Liver (tissue), 9 donors: Measurements from ENCODE around the gene TRMT61A. TPM values are rescaled to one million over a fixed set of nuclear protein-coding genes. Genes with fewer than 3 reads are reported as not detected.

Experiments
- DNase-seq: peaks from one replicate; pipeline ENCODE4 v3.0.0-alpha.2; 2017; ENCODE audit warnings: low spot score
- H3K27ac ChIP-seq, 2 donors: one replicate each; pipeline ENCODE4 v1.7.0; 2013; ENCODE audit warnings: inconsistent platforms in 2 of 2, low read length in 2 of 2, control low read depth in 1 of 2, low read depth in 1 of 2, mild to moderate bottlenecking in 1 of 2
- H3K27me3 ChIP-seq, 4 donors: one replicate each; pipeline versions ENCODE4 v1.6.1 to v1.7.0; 2013; ENCODE audit warnings: low read length in 3 of 4, inconsistent platforms in 1 of 4, mild to moderate bottlenecking in 1 of 4, moderate library complexity in 1 of 4; ENCODE audit not compliant: control insufficient read depth in 4 of 4, insufficient read depth in 4 of 4
- H3K36me3 ChIP-seq, 4 donors: one replicate each; pipeline versions ENCODE4 v1.6.1 to v1.7.0; 2013; ENCODE audit warnings: low read length in 3 of 4, mild to moderate bottlenecking in 3 of 4, low read depth in 1 of 4, moderate library complexity in 1 of 4; ENCODE audit not compliant: control insufficient read depth in 4 of 4, insufficient read depth in 3 of 4
- H3K4me1 ChIP-seq, 4 donors: one replicate each; pipeline versions ENCODE4 v1.6.1 to v1.7.0; 2013; ENCODE audit warnings: low read length in 3 of 4, mild to moderate bottlenecking in 3 of 4, moderate library complexity in 1 of 4; ENCODE audit not compliant: control insufficient read depth in 4 of 4, insufficient read depth in 4 of 4
- H3K4me3 ChIP-seq, 3 donors: one replicate each; pipeline versions ENCODE4 v1.6.1 to v1.7.0; 2013; ENCODE audit warnings: low read length in 3 of 3, control low read depth in 1 of 3, low read depth in 1 of 3, mild to moderate bottlenecking in 1 of 3
- H3K9ac ChIP-seq, 2 donors: one replicate each; pipeline ENCODE4 v1.7.0; 2013; ENCODE audit warnings: low read length in 2 of 2, mild to moderate bottlenecking in 2 of 2, moderate library complexity in 2 of 2, control low read depth in 1 of 2, low read depth in 1 of 2
- H3K9me3 ChIP-seq, 4 donors: one replicate each; pipeline versions ENCODE4 v1.6.1 to v1.7.0; 2013; ENCODE audit warnings: low read length in 3 of 4; ENCODE audit not compliant: control insufficient read depth in 4 of 4
- EGR1 ChIP-seq, 2 donors: IDR thresholded peaks; 2 replicates each; pipeline ENCODE4 v1.6.1; 2016 to 2018; ENCODE audit warnings: antibody characterized with exemption in 2 of 2, low read depth in 2 of 2
- FOXA2 ChIP-seq: IDR thresholded peaks from 2 replicates; pipeline ENCODE4 v1.6.1; 2016; ENCODE audit warnings: antibody characterized with exemption
- GABPA ChIP-seq, 2 donors: IDR thresholded peaks in 1 of 2; conservative IDR thresholded peaks in 1 of 2; 2 replicates each; pipeline ENCODE4 v1.6.1; 2016; ENCODE audit warnings: antibody characterized with exemption in 2 of 2, mild to moderate bottlenecking in 1 of 2, moderate library complexity in 1 of 2
- HNF4A ChIP-seq, 2 donors: conservative IDR thresholded peaks; 2 replicates each; pipeline ENCODE4 v1.6.1; 2016; ENCODE audit warnings: antibody characterized with exemption in 2 of 2, mild to moderate bottlenecking in 2 of 2
- JUND ChIP-seq, 2 donors: IDR thresholded peaks; 2 replicates each; pipeline ENCODE4 v1.6.1; 2016; ENCODE audit warnings: antibody characterized with exemption in 2 of 2
- NR2F2 ChIP-seq: IDR thresholded peaks from 2 replicates; pipeline ENCODE4 v1.6.1; 2016; ENCODE audit warnings: antibody characterized with exemption
- RAD21 ChIP-seq, 2 donors: IDR thresholded peaks; 2 replicates each; pipeline ENCODE4 v1.6.1; 2016; ENCODE audit warnings: antibody characterized with exemption in 2 of 2, mild to moderate bottlenecking in 2 of 2
- RXRA ChIP-seq, 2 donors: IDR thresholded peaks; 2 replicates each; pipeline ENCODE4 v1.6.1; 2017 to 2018; ENCODE audit warnings: antibody characterized with exemption in 2 of 2, mild to moderate bottlenecking in 1 of 2
- TAF1 ChIP-seq: conservative IDR thresholded peaks from 2 replicates; pipeline ENCODE4 v1.6.1; 2016; ENCODE audit warnings: antibody characterized with exemption, mild to moderate bottlenecking
- WGBS: extraction: QIAGEN DNeasy Blood & Tissue Kit; methylation state at CpG from one replicate; pipeline ENCODE4 v1.1.7; 2013; 5-methylcytosine and 5-hydroxymethylcytosine counted together
- polyA plus RNA-seq, 2 donors: library from polyadenylated mRNA; stranded (reverse) in 1 of 2; unstranded in 1 of 2; fragments of 200-250 nt in 1 of 2; fragments of >200 nt in 1 of 2; fragmentation: Nextera tagmentation in 1 of 2; extraction: Ambion mirVana in 1 of 2; gene quantifications; one replicate each; pipeline versions ENCODE4 v1.2.1 to v1.2.3, GENCODE V29; 2013 to 2015
- total RNA-seq, 2 donors: library from RNA; depleted of rRNA; stranded (reverse); fragments of >200 nt; gene quantifications; one replicate each; pipeline ENCODE4 v1.2.3, GENCODE V29; 2014
- TF ChIP-seq, protein P1 (sequence below): IDR thresholded peaks from 2 replicates; pipeline ENCODE4 v1.6.1; 2016; ENCODE audit warnings: antibody characterized with exemption
- TF ChIP-seq, protein P2 (sequence below): fragments of 150-350 bp; IDR thresholded peaks from 2 replicates; pipeline ENCODE4 v1.5.1; 2017; ENCODE audit warnings: improper control_type of control experiment, low read depth, low read length; ENCODE audit not compliant: missing input control
- TF ChIP-seq, protein P3 (sequence below): IDR thresholded peaks from 2 replicates; pipeline ENCODE4 v1.6.1; 2016; ENCODE audit warnings: antibody characterized with exemption, mild to moderate bottlenecking
- TF ChIP-seq, protein P4 (sequence below): IDR thresholded peaks from 2 replicates; pipeline ENCODE4 v1.6.1; 2016; ENCODE audit warnings: antibody characterized with exemption
- donor health status: healthy.
- donor health status: healthy.
- donor health status: healthy.
- donor health status: healthy.
- donor health status: healthy.

The TRMT61A gene
- total and polyA plus RNA-seq, 4 donors, result 4.1 to 8.0 (median 6.5) TPM

DNA sequence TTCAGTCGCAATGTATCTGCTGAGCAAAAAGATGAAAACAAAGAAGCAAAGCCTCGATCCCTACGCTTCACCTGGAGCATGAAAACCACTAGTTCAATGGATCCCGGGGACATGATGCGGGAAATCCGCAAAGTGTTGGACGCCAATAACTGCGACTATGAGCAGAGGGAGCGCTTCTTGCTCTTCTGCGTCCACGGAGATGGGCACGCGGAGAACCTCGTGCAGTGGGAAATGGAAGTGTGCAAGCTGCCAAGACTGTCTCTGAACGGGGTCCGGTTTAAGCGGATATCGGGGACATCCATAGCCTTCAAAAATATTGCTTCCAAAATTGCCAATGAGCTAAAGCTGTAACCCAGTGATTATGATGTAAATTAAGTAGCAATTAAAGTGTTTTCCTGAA lies 26.1 kb upstream of the TRMT61A start (continued):
- TF ChIP-seq, protein P1, sequence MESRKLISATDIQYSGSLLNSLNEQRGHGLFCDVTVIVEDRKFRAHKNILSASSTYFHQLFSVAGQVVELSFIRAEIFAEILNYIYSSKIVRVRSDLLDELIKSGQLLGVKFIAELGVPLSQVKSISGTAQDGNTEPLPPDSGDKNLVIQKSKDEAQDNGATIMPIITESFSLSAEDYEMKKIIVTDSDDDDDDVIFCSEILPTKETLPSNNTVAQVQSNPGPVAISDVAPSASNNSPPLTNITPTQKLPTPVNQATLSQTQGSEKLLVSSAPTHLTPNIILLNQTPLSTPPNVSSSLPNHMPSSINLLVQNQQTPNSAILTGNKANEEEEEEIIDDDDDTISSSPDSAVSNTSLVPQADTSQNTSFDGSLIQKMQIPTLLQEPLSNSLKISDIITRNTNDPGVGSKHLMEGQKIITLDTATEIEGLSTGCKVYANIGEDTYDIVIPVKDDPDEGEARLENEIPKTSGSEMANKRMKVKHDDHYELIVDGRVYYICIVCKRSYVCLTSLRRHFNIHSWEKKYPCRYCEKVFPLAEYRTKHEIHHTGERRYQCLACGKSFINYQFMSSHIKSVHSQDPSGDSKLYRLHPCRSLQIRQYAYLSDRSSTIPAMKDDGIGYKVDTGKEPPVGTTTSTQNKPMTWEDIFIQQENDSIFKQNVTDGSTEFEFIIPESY, result no peak
- TF ChIP-seq TAF1 (no peak), RAD21 (IDR thresholded peaks at IDR 0.05) (no peak), JUND (IDR thresholded peaks at IDR 0.05) (no peak)
- TF ChIP-seq, protein P2, sequence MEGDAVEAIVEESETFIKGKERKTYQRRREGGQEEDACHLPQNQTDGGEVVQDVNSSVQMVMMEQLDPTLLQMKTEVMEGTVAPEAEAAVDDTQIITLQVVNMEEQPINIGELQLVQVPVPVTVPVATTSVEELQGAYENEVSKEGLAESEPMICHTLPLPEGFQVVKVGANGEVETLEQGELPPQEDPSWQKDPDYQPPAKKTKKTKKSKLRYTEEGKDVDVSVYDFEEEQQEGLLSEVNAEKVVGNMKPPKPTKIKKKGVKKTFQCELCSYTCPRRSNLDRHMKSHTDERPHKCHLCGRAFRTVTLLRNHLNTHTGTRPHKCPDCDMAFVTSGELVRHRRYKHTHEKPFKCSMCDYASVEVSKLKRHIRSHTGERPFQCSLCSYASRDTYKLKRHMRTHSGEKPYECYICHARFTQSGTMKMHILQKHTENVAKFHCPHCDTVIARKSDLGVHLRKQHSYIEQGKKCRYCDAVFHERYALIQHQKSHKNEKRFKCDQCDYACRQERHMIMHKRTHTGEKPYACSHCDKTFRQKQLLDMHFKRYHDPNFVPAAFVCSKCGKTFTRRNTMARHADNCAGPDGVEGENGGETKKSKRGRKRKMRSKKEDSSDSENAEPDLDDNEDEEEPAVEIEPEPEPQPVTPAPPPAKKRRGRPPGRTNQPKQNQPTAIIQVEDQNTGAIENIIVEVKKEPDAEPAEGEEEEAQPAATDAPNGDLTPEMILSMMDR, result no peak

DNA sequence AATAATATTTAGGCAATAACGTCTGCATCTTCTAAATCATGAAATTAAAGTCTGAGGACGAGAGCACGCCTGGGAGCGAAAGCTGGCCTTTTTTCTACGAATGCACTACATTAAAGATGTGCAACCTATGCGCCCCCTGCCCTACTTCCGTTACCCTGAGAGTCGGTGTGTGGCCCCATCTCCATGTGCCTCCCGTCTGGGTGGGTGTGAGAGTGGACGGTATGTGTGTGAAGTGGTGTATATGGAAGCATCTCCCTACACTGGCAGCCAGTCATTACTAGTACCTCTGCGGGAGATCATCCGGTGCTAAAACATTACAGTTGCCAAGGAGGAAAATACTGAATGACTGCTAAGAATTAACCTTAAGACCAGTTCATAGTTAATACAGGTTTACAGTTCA lies 25.7 kb upstream of the TRMT61A start:
- no peak overlapping the region for H3K4me3 ChIP-seq
- DNase-seq, result no peak
- H3K9ac ChIP-seq, result no peak overlapping the region
- H3K36me3 ChIP-seq, result peaks cover 9 to 50% (median 31%) of the 10 kb centered on the region in 4 donors
- H3K4me1 ChIP-seq, result peaks cover 0 to 2% (median 2%) of the 10 kb centered on the region in 4 donors
- no peaks in the 10 kb centered on the region for H3K27me3 ChIP-seq
- 96% methylated on average over 12 of the region's 12 CpGs for WGBS
- TF ChIP-seq EGR1 (IDR thresholded peaks at IDR 0.05; ENCODE audit: low read depth in 2 of 2) (no peak), RAD21 (IDR thresholded peaks at IDR 0.05) (no peak), GABPA (IDR thresholded peaks at IDR 0.05 in 1 of 2, conservative IDR thresholded peaks at IDR 0.05 in 1 of 2) (no peak), HNF4A (conservative IDR thresholded peaks at IDR 0.05) (no peak), RXRA (IDR thresholded peaks at IDR 0.05) (no peak), FOXA2 (no peak), NR2F2 (no peak)
- TF ChIP-seq, protein P2, result no peak
- TF ChIP-seq, protein P3, sequence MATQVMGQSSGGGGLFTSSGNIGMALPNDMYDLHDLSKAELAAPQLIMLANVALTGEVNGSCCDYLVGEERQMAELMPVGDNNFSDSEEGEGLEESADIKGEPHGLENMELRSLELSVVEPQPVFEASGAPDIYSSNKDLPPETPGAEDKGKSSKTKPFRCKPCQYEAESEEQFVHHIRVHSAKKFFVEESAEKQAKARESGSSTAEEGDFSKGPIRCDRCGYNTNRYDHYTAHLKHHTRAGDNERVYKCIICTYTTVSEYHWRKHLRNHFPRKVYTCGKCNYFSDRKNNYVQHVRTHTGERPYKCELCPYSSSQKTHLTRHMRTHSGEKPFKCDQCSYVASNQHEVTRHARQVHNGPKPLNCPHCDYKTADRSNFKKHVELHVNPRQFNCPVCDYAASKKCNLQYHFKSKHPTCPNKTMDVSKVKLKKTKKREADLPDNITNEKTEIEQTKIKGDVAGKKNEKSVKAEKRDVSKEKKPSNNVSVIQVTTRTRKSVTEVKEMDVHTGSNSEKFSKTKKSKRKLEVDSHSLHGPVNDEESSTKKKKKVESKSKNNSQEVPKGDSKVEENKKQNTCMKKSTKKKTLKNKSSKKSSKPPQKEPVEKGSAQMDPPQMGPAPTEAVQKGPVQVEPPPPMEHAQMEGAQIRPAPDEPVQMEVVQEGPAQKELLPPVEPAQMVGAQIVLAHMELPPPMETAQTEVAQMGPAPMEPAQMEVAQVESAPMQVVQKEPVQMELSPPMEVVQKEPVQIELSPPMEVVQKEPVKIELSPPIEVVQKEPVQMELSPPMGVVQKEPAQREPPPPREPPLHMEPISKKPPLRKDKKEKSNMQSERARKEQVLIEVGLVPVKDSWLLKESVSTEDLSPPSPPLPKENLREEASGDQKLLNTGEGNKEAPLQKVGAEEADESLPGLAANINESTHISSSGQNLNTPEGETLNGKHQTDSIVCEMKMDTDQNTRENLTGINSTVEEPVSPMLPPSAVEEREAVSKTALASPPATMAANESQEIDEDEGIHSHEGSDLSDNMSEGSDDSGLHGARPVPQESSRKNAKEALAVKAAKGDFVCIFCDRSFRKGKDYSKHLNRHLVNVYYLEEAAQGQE, result no peak
- TF ChIP-seq, protein P1, result no peak
- TF ChIP-seq, protein P4, sequence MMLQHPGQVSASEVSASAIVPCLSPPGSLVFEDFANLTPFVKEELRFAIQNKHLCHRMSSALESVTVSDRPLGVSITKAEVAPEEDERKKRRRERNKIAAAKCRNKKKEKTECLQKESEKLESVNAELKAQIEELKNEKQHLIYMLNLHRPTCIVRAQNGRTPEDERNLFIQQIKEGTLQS, result no peak
- H3K27ac ChIP-seq, result no peak overlapping the region
- no peaks in the 10 kb centered on the region for H3K9me3 ChIP-seq
